Neural progenitor cell (in vitro differentiated cells): ENCODE data around the gene FGFR2.

Source experiments
- CTCF ChIP-seq: fragments of 200-600 bp; sonication (generic); IDR thresholded peaks from 2 replicates; pipeline ENCODE4 v1.5.1; 2017; ENCODE audit warnings: antibody characterized with exemption, mild to moderate bottlenecking
- EZH2 ChIP-seq: fragments of 200-600 bp; sonication (generic); IDR thresholded peaks from 2 replicates; pipeline ENCODE4 v1.6.1; 2017; ENCODE audit warnings: antibody characterized with exemption, mild to moderate bottlenecking, moderate library complexity

DNA sequence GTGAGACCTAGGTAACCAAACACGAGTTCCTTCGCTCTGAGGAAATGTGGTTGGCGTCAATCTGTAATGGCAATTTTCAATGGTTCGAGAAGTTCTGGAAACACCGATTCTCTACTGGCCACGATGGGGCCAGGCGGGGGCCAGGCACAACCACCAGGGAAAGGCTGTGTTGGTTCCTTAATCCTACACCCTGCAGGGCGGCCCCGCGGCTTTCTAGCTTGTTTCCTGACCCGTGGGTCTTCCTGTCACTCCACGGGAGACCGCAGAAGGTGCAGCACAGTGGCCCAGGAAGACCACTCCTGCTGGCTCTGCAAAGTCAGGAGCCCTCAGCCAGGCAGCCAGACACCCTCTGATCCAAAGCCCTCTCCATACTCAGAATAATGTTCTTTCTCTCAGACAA is 113.4 kb downstream of the FGFR2 start:
- TF ChIP-seq CTCF (no peak), EZH2 (no peak)
